ENCODE data around the gene PYGO1. TPM values are rescaled to one million over a fixed set of nuclear protein-coding genes. Genes with fewer than 3 reads are reported as not detected.
A peak's percentile ranks its signal among the peaks of the same experiment; 100 is the strongest.

Gene PYGO1, protein sequence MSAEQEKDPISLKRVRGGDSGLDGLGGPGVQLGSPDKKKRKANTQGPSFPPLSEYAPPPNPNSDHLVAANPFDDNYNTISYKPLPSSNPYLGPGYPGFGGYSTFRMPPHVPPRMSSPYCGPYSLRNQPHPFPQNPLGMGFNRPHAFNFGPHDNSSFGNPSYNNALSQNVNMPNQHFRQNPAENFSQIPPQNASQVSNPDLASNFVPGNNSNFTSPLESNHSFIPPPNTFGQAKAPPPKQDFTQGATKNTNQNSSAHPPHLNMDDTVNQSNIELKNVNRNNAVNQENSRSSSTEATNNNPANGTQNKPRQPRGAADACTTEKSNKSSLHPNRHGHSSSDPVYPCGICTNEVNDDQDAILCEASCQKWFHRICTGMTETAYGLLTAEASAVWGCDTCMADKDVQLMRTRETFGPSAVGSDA
- total RNA-seq (not detected), total RNA-seq (0 to 0.08 reads per million in 2 donors)

DNA sequence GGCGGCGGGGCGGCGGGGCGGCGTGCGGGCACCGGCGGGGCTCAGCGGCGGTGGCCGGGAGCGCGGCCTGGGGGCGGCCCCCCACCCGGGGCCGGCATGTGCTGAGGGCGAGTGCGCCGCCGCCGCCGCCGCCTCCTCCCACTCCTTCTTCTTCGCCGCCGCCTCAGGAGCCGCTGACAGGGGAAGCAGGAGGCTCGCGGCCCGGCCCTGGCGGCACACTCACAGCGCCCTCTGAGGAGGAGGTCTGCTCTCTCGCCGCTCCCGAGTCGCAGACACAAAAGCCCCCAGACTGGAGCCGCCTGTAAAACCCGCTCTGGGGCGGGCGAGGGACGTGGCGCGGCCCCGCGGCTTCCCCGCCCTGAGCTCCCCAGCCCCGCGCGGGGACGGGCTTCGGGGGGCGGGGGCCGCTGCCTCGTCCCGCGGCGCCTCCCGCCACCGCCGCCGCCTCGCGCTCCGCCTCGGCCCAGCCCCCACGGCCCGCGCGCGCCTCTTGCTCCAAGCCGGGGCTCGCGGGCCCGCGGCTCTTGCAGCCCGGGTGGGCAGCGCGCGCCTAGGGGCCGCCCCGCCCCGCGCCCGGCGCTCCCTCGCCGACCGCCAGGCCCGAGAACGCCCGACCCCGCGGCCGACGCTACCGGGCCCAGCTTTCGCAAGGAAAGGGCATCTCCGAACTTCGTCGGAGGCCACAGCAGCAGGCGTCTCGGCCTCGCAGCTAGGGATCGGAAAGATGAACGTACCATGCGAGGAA, at the start of gene PYGO1:
Gene PYGO1 (minus strand): TSS at position 276 of the 745 bp plus-strand sequence. CDS start 462 bp downstream, outside the sequence.
- H3K27ac Mint-ChIP-seq, result no peak within 1 kb of the TSS

DNA sequence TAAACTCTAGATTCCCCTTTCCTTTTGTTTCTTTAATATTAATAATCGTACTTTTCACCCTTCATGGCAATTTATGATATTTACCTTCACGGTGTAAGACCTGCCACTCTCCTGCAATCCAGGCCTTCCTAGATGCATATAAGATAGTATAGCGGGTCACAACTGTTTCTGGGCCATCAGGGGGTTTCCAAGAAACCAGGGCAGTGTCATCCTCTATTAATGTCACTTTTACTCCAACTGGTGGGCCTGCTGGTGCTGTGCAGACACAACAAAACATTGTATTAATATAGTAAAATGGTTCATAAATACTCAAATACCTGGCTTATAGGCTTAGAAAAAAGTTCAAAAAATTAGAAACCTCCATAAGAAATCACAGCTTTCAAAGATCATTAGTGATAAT, 48.9 kb upstream of the PYGO1 start:
- no peaks in the 10 kb centered on the region for H3K9me3 ChIP-seq (ENCODE audit: control insufficient read depth, low read length, poor library complexity, severe bottlenecking)
- H3K27me3 Mint-ChIP-seq, result peaks cover 36% of the 10 kb centered on the region
- DNase-seq (no peak), ATAC-seq (no peak)
- H3K4me3 Mint-ChIP-seq, result no peak overlapping the region
- no peak overlapping the region for H3K27ac Mint-ChIP-seq
- no peaks in the 10 kb centered on the region for H3K4me1 Mint-ChIP-seq
- H3K36me3 Mint-ChIP-seq (ENCODE audit: low read depth), result peaks cover 5% of the 10 kb centered on the region

More for the DNA sequence above, at the start of gene PYGO1:
- H3K4me3 Mint-ChIP-seq, result peak within 1 kb of the TSS; percentile 80
- no peaks in the 10 kb centered on the region for H3K9me3 ChIP-seq (ENCODE audit: control insufficient read depth, low read length, poor library complexity, severe bottlenecking)
- ATAC-seq (peak; percentile 72), DNase-seq (peak in 2 of 3 donors; percentile 8 to 12)
- H3K36me3 Mint-ChIP-seq (ENCODE audit: low read depth), result peaks cover 2% of the 10 kb centered on the region
- H3K27me3 Mint-ChIP-seq, result peaks cover 38% of the 10 kb centered on the region
- H3K4me1 Mint-ChIP-seq, result no peaks in the 10 kb centered on the region

DNA sequence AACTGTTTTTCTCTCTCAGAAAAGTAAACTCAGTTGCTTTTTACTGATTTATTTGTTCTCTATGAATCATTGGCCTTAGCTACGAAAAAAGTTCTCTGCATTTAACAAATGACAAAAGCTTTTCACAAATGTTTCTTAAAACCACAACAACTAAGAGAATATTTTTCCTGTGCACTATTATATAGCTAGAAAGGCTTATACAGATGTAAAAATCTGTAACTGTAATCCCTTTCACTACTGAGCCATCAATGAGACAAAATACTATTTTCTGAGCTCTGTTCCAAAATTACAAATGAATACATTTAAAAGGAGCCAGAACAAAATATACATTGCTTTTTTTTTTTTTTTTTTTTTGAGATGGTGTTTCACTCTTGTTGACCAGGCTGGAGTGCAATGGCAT, 45.6 kb upstream of the PYGO1 start:
- Mint-ChIP-seq H3K4me3 (no peak overlapping the region), H3K36me3 (ENCODE audit: low read depth) (peaks cover 5% of the 10 kb centered on the region), H3K4me1 (no peaks in the 10 kb centered on the region), H3K27me3 (peaks cover 37% of the 10 kb centered on the region), H3K27ac (no peak overlapping the region)
- DNase-seq, result no peak
- no peak for ATAC-seq
- H3K9me3 ChIP-seq (ENCODE audit: control insufficient read depth, low read length, poor library complexity, severe bottlenecking), result no peaks in the 10 kb centered on the region

DNA sequence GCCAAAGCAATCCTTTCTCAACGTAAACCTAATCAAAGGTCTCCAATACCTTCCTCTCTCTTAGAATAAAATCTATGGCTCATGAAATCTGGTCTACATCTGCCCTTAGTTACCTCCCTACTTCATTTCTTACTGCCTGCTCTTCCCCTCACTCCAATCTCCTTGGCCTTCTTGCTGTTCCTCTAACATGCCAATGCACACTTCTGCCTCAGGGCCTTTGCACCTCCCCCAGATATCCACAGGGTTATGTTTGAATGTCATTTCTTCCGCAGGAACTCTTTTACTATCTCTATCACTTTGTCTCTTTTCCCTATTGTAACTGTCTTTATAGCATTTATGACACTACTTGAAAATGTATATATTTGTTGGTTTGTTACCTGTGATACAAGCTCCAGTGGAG, 44.3 kb upstream of the PYGO1 start:
- Mint-ChIP-seq H3K27ac (no peak overlapping the region), H3K36me3 (ENCODE audit: low read depth) (peaks cover 5% of the 10 kb centered on the region), H3K4me3 (no peak overlapping the region), H3K27me3 (peaks cover 37% of the 10 kb centered on the region), H3K4me1 (peaks cover 3% of the 10 kb centered on the region)
- H3K9me3 ChIP-seq (ENCODE audit: control insufficient read depth, low read length, poor library complexity, severe bottlenecking), result no peaks in the 10 kb centered on the region
- ATAC-seq (no peak), DNase-seq (no peak)

DNA sequence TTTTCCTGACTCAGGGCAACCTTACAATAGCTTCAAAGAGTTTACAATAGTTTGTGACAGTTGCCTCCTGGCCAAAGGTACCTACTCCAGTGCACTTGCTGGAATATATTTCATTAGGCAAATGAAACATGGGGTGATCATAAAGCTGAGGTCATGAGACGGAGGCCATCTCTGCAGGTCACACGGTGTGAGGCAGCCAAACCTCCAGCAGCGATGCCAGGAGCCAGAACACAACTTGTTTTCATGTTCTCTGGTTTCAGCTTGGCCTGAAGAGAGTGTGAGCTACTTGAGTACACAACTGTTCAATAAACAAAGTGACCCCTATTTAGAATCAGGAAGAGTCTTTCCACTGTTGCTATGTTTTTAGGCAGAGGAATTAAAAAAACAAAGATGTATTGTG, 42.7 kb upstream of the PYGO1 start:
- H3K27ac Mint-ChIP-seq, result no peak overlapping the region
- H3K4me1 Mint-ChIP-seq, result peaks cover 3% of the 10 kb centered on the region
- H3K36me3 Mint-ChIP-seq (ENCODE audit: low read depth), result peaks cover 2% of the 10 kb centered on the region
- ATAC-seq, result no peak
- peaks cover 27% of the 10 kb centered on the region for H3K27me3 Mint-ChIP-seq
- H3K9me3 ChIP-seq (ENCODE audit: control insufficient read depth, low read length, poor library complexity, severe bottlenecking), result no peaks in the 10 kb centered on the region
- DNase-seq, result no peak
- no peak overlapping the region for H3K4me3 Mint-ChIP-seq

DNA sequence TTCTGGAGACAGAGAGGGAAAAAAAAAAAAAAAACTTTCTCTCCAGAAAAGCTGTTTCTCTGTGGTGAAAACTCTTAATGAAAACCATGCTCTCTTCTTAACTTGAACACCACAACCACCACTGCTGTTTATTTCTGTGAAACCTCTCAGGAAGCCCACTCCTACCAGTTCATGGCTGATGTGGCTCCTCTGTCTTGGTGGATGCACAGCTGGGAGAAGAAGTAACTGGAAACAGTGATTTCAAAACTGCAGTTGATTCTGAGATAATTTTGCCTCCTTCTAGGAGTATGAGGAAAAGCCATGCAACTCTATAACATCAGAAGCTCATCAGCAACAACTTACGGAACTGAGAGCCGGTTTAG, 40.2 kb upstream of the PYGO1 start:
- Mint-ChIP-seq H3K36me3 (ENCODE audit: low read depth) (peaks cover 2% of the 10 kb centered on the region), H3K27me3 (peaks cover 22% of the 10 kb centered on the region), H3K4me1 (peaks cover 3% of the 10 kb centered on the region), H3K27ac (no peak overlapping the region), H3K4me3 (no peak overlapping the region)
- no peak for ATAC-seq
- no peak for DNase-seq
- no peaks in the 10 kb centered on the region for H3K9me3 ChIP-seq (ENCODE audit: control insufficient read depth, low read length, poor library complexity, severe bottlenecking)

DNA sequence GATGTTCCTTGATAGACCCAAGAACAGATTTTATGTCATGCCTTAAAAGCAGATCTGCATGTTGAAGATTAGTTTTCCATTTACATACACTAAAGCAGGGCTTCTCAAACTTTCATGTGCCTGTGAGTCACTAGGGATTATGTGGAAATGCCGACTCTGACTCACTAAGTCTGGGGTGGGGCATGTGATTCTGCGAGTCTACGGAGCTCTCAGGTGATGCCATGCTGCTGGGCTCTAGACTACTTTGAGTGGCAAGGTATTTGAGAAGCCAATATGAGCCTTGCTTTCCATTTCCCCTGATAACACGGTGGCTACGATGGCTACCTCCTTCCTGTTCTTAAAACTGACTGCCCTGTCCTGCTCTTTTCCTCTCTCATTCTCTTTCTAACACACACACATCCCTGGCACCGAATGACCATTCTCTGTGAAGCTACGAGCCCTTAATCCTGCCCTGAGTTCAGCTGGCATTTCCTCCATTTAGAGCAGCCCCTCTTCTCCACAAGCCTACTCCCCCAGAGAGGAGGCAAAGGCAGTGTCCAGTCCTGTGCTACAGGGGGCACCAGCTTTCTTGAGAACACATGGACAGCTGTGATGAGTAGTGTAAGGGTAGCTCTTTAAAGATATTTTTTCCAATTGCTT, 39.7 kb upstream of the PYGO1 start:
- ATAC-seq (no peak), DNase-seq (no peak)
- H3K4me3 Mint-ChIP-seq, result no peak overlapping the region
- H3K4me1 Mint-ChIP-seq, result peaks cover 3% of the 10 kb centered on the region
- H3K27ac Mint-ChIP-seq, result no peak overlapping the region
- peaks cover 2% of the 10 kb centered on the region for H3K36me3 Mint-ChIP-seq (ENCODE audit: low read depth)
- H3K27me3 Mint-ChIP-seq, result peaks cover 22% of the 10 kb centered on the region
- H3K9me3 ChIP-seq (ENCODE audit: control insufficient read depth, low read length, poor library complexity, severe bottlenecking), result no peaks in the 10 kb centered on the region

DNA sequence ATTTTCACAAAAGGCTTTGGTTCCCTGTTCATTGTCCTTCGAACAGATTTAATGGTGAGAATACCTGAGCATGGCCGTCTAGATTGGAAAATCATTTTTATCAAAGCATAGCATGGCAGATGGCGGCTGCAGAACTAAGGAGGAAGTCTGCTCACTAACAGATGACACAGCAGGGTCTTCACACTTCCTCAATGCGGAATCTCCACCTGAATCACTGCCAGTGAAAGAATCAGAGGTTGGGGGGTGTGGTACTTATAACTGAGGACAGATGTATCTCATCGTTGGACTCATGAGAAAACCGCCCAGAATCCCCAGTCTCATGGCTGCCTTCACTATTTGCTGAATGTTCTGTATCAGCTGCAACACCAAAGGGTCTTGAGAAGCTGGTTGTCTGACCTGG, 31.6 kb upstream of the PYGO1 start:
- no peak for DNase-seq
- H3K4me3 Mint-ChIP-seq, result no peak overlapping the region
- no peaks in the 10 kb centered on the region for H3K4me1 Mint-ChIP-seq
- peaks cover 44% of the 10 kb centered on the region for H3K27me3 Mint-ChIP-seq
- ATAC-seq, result no peak
- no peaks in the 10 kb centered on the region for H3K36me3 Mint-ChIP-seq (ENCODE audit: low read depth)
- H3K27ac Mint-ChIP-seq, result no peak overlapping the region
- no peaks in the 10 kb centered on the region for H3K9me3 ChIP-seq (ENCODE audit: control insufficient read depth, low read length, poor library complexity, severe bottlenecking)

DNA sequence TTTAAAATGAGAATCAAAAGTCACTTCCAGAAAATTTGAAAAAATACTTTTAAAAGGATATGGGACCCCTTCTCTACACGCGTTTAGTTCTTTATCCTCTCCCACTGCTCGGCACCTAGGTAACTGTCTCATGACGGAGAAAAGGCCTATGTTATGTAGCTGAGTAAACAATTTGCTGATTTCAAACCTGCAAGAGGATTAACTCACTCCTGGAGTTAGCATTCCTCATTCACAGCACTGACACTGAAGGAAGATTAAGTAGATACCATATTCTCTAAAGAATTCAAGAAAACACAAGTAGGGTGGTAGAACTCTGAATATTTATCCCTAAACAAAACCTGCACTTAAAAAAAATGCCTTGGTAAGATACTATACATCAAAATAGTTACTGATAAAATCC, 30.2 kb upstream of the PYGO1 start:
- H3K9me3 ChIP-seq (ENCODE audit: control insufficient read depth, low read length, poor library complexity, severe bottlenecking), result no peaks in the 10 kb centered on the region
- H3K27me3 Mint-ChIP-seq, result peaks cover 58% of the 10 kb centered on the region
- no peaks in the 10 kb centered on the region for H3K4me1 Mint-ChIP-seq
- peaks cover 2% of the 10 kb centered on the region for H3K36me3 Mint-ChIP-seq (ENCODE audit: low read depth)
- no peak for ATAC-seq
- DNase-seq, result no peak
- no peak overlapping the region for H3K27ac Mint-ChIP-seq
- no peak overlapping the region for H3K4me3 Mint-ChIP-seq

DNA sequence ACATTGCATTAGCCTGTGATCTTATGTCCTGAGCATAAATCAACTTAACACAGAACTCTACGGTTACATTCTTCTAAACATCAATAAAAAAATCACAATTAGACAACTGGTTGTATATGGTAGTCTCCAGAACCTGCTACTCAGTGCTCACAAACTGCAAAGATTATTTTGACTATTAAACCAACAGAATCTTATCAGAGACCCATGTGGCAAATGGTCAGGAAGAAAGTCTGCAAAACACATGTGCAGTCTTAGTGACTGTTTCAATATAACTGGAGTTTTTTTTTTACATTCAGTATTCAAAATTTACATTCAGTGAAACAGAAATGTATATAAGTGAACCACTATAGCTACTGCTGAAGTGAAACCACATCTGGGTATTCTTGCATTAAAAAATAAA, 27.3 kb upstream of the PYGO1 start:
- Mint-ChIP-seq H3K27me3 (peaks cover 73% of the 10 kb centered on the region), H3K27ac (no peak overlapping the region), H3K36me3 (ENCODE audit: low read depth) (peaks cover 2% of the 10 kb centered on the region), H3K4me3 (no peak overlapping the region), H3K4me1 (no peaks in the 10 kb centered on the region)
- ATAC-seq, result no peak
- H3K9me3 ChIP-seq (ENCODE audit: control insufficient read depth, low read length, poor library complexity, severe bottlenecking), result no peaks in the 10 kb centered on the region
- DNase-seq, result no peak

DNA sequence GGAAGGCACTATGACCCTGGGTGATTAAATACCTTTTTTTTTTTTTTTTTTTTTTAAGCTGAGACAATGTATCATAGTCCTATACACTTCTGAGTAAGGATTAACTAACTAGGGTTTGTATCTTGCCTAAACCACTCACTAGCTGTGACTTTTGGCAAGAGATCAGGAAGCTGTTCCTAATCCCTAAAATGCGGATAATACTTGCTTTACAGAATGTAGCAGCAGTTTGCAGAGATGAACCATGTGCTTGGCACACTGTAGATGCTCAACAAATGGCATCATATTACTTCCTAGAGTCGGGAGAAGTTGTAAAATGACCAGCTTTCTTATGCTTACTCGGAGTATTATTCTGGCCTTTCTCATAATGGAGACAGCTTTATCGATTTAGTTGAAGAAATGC, 25.6 kb upstream of the PYGO1 start:
- DNase-seq (no peak), ATAC-seq (no peak)
- Mint-ChIP-seq H3K4me1 (no peaks in the 10 kb centered on the region), H3K27me3 (peaks cover 56% of the 10 kb centered on the region), H3K27ac (no peak overlapping the region), H3K36me3 (ENCODE audit: low read depth) (peaks cover 2% of the 10 kb centered on the region), H3K4me3 (no peak overlapping the region)
- no peaks in the 10 kb centered on the region for H3K9me3 ChIP-seq (ENCODE audit: control insufficient read depth, low read length, poor library complexity, severe bottlenecking)

DNA sequence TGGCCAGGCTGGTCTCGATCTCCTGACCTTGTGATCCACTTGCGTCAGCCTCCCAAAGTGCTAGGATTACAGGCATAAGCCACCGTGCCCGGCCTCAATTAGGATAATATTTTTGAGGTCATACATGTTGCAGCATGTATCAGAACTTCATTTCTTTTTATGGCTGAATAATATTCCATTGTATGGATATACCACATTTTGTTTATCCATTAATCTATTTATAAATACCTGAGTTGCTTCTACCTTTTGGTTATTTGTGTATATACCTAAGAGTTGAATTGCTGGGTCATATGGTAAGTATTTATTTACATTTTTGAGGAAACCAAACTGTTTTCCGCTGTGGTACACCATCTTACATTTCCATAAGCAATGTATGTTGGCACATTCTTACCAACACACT, 18.1 kb upstream of the PYGO1 start:
- no peak for DNase-seq
- Mint-ChIP-seq H3K36me3 (ENCODE audit: low read depth) (no peaks in the 10 kb centered on the region), H3K4me1 (no peaks in the 10 kb centered on the region), H3K27me3 (peaks cover 16% of the 10 kb centered on the region), H3K27ac (no peak overlapping the region), H3K4me3 (no peak overlapping the region)
- no peak for ATAC-seq
- H3K9me3 ChIP-seq (ENCODE audit: control insufficient read depth, low read length, poor library complexity, severe bottlenecking), result no peaks in the 10 kb centered on the region

DNA sequence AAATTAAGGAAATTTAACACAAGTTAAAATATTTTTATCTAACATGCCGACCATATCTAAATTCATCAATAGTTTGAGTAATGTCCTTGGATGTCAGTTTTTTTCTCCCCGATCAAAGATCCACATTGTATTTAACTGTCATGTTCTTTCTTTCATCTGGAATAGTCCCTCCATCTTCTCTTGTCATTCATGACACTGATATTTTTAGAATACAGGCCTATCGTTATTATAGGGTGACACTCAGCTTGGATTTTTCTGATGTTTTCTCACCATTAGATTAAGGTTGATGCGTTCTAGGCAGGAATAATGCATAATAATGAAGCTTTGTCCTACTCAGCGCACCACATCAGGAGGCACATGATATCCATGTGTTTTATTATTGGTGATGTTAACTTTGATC, 13.2 kb upstream of the PYGO1 start:
- no peak overlapping the region for H3K4me3 Mint-ChIP-seq
- peaks cover 32% of the 10 kb centered on the region for H3K27me3 Mint-ChIP-seq
- H3K9me3 ChIP-seq (ENCODE audit: control insufficient read depth, low read length, poor library complexity, severe bottlenecking), result no peaks in the 10 kb centered on the region
- no peaks in the 10 kb centered on the region for H3K4me1 Mint-ChIP-seq
- H3K36me3 Mint-ChIP-seq (ENCODE audit: low read depth), result no peaks in the 10 kb centered on the region
- DNase-seq (no peak), ATAC-seq (no peak)
- H3K27ac Mint-ChIP-seq, result no peak overlapping the region

Measured in T-helper 17 cell (primary cell).